ENCODE results near the gene SORT1. TPM values are rescaled to one million over a fixed set of nuclear protein-coding genes. Genes with fewer than 3 reads are reported as not detected.

The SORT1 gene
- total RNA-seq, 6 experiments from 2014 or later = 3.2 to 30.3 (median 13.7) TPM

GRCh38 chr1:109269212-109269980, 128.3 kb downstream of the SORT1 start:
- H3K9me3 ChIP-seq = no peaks in the 10 kb centered on the region
- no peak overlapping the region for H3K4me3 ChIP-seq
- H3K27ac ChIP-seq = no peak overlapping the region
- WGBS (ENCODE audit: insufficient coverage, low coverage, low lambda C conversion rate, missing lambda C conversion rate) = no CpG with 5 or more reads among the region's 33 CpGs
- intact Hi-C loops (cut with DNase I) = no loop called here
- ATAC-seq (no peak), DNase-seq (peak in 2 of 3 donors; percentile 41 to 43)
- peaks cover 0 to 10% (median under 1%) of the 10 kb centered on the region in 4 donors for H3K4me1 ChIP-seq
- H3K27me3 ChIP-seq = no peaks in the 10 kb centered on the region
- no peaks in the 10 kb centered on the region for H3K36me3 ChIP-seq
- TF ChIP-seq POLR2A (IDR thresholded peaks at IDR 0.05) (no peak), CTCF (IDR thresholded peaks at IDR 0.05) (no peak)

- intact Hi-C loops (cut with DNase I) = no loop called here
- WGBS (ENCODE audit: insufficient coverage, low coverage, low lambda C conversion rate, missing lambda C conversion rate) = 89% methylated on average over 5 of the region's 29 CpGs
- H3K36me3 ChIP-seq = no peaks in the 10 kb centered on the region
- no peaks in the 10 kb centered on the region for H3K27me3 ChIP-seq
- ATAC-seq (no peak), DNase-seq (peak in 2 of 3 donors; percentile 35 to 45)
- no peaks in the 10 kb centered on the region for H3K9me3 ChIP-seq
- no peak overlapping the region for H3K27ac ChIP-seq
- no peak overlapping the region for H3K4me3 ChIP-seq
- TF ChIP-seq POLR2A (IDR thresholded peaks at IDR 0.05) = no peak
- no peak for TF ChIP-seq CTCF (IDR thresholded peaks at IDR 0.05)
- H3K4me1 ChIP-seq = peaks cover 0 to 2% (median 0%) of the 10 kb centered on the region in 4 donors
These were observed 129.1 kb downstream of the SORT1 start for GRCh38 chr1:109268431-109269211.

GRCh38 chr1:109267743-109268300, 129.9 kb downstream of the SORT1 start:
- DNase-seq = no peak
- no peak for TF ChIP-seq POLR2A (IDR thresholded peaks at IDR 0.05)
- no peak for TF ChIP-seq CTCF (IDR thresholded peaks at IDR 0.05)
- H3K27me3 ChIP-seq = no peaks in the 10 kb centered on the region
- intact Hi-C loops (cut with DNase I) = no loop called here
- H3K9me3 ChIP-seq = no peaks in the 10 kb centered on the region
- ATAC-seq = no peak
- H3K27ac ChIP-seq = no peak overlapping the region
- H3K36me3 ChIP-seq = no peaks in the 10 kb centered on the region
- no peak overlapping the region for H3K4me3 ChIP-seq
- H3K4me1 ChIP-seq = no peaks in the 10 kb centered on the region
- WGBS (ENCODE audit: insufficient coverage, low coverage, low lambda C conversion rate, missing lambda C conversion rate) = 94% methylated on average over 7 of the region's 17 CpGs

- ATAC-seq (no peak), DNase-seq (peak in 1 of 3 donors; percentile 44)
- intact Hi-C loops (cut with DNase I) = no loop called here
- no peak overlapping the region for H3K27ac ChIP-seq
- H3K4me1 ChIP-seq = no peaks in the 10 kb centered on the region
- H3K36me3 ChIP-seq = no peaks in the 10 kb centered on the region
- no peaks in the 10 kb centered on the region for H3K27me3 ChIP-seq
- H3K9me3 ChIP-seq = no peaks in the 10 kb centered on the region
- TF ChIP-seq POLR2A (IDR thresholded peaks at IDR 0.05) = no peak
- no peak for TF ChIP-seq CTCF (IDR thresholded peaks at IDR 0.05)
- 74% methylated on average over 7 of the region's 11 CpGs for WGBS (ENCODE audit: insufficient coverage, low coverage, low lambda C conversion rate, missing lambda C conversion rate)
- H3K4me3 ChIP-seq = no peak overlapping the region
These were observed 130.8 kb downstream of the SORT1 start for GRCh38 chr1:109266965-109267364.
